Dendritic cell treated with granulocyte-macrophage colony-stimulating factor and Interleukin-4, amounts not matched to agents 40 ng/mL and 50 ng/mL, for 4 days (primary cell): ENCODE measurements around the gene ABL1.

Source experiments
- H3K27ac Mint-ChIP-seq: one replicate; pipeline ENCODE4 v1.8.0; 2022; ENCODE audit warnings: mild to moderate bottlenecking, mixed read lengths
- H3K27me3 Mint-ChIP-seq: one replicate; pipeline ENCODE4 v1.8.0; 2022; ENCODE audit warnings: mild to moderate bottlenecking, mixed read lengths
- H3K36me3 Mint-ChIP-seq: one replicate; pipeline ENCODE4 v1.8.0; 2022; ENCODE audit warnings: low read depth, mixed read lengths
- H3K4me1 Mint-ChIP-seq: one replicate; pipeline ENCODE4 v1.8.0; 2022; ENCODE audit warnings: low read depth, mixed read lengths
- H3K4me3 Mint-ChIP-seq: one replicate; pipeline ENCODE4 v1.8.0; 2022; ENCODE audit warnings: mild to moderate bottlenecking, moderate library complexity, mixed read lengths
- H3K9me3 Mint-ChIP-seq: one replicate; pipeline ENCODE4 v1.8.0; 2022; ENCODE audit warnings: mixed read lengths
- intact Hi-C: fragments of 100-400 bp; cut with micrococcal nuclease; formaldehyde crosslinking; loops from one replicate; pipeline ENCODE4 v1.15.0; 2022

ABL1 gene

DNA sequence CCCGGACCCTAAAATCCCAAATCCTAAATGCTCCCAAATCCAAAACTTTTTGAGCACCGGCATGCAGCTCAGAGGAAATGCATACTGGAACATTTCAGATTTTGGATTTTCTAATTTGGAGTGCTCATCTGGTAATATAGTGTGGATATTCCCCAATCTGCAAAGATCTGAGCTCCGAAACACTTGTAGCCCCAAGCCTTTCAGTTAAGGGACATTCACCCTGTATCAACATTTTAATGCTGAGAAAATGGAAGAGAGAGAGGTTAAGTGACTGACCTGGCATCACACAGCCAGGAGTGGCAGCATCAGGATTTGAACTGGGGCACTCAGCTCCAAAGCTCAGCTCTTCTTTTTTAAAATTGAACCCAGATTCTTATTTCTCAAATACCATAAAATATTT is 30.9 kb downstream of the ABL1 start:
- H3K4me3 Mint-ChIP-seq = no peak overlapping the region
- H3K27ac Mint-ChIP-seq = no peak overlapping the region
- no peaks in the 10 kb centered on the region for H3K27me3 Mint-ChIP-seq
- intact Hi-C loops = loop anchor here (1.0 to 2.0 kb wide), 2 partner anchors 132 to 181 kb away; no protein-coding TSS in a partner anchor
- H3K9me3 Mint-ChIP-seq = no peaks in the 10 kb centered on the region
- peaks cover 5% of the 10 kb centered on the region for H3K4me1 Mint-ChIP-seq
- H3K36me3 Mint-ChIP-seq = peaks cover 51% of the 10 kb centered on the region

DNA sequence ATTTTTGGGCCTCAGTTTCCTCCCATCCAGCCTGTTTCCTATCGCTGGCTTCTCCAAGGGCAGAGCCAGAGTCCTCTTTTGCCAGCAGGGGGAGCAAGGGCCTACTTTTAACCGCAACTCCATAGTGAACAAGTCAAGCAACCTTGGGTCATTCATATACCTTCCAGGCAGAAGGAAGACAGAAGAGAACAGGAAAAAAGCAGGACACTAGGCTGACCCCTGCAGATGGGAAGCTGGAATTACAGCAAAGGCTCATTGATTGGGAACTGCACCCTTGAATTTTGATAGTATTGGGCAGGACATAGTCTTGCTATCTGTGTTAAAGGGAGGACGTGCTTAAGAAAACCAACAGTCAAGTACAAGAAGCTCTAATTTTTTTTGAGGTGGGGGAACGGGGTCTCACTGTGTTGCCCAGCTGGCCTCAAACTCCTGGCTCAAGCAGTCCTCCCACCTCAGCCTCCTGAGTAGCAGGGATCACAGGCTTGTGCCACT is 31.5 kb downstream of the ABL1 start:
- H3K27ac Mint-ChIP-seq = no peak overlapping the region
- H3K4me3 Mint-ChIP-seq = no peak overlapping the region
- H3K36me3 Mint-ChIP-seq = peaks cover 56% of the 10 kb centered on the region
- no peaks in the 10 kb centered on the region for H3K27me3 Mint-ChIP-seq
- no peaks in the 10 kb centered on the region for H3K9me3 Mint-ChIP-seq
- intact Hi-C loops = loop anchor here (1.0 to 2.0 kb wide), 2 partner anchors 132 to 180 kb away; no protein-coding TSS in a partner anchor
- H3K4me1 Mint-ChIP-seq = peaks cover 5% of the 10 kb centered on the region

DNA sequence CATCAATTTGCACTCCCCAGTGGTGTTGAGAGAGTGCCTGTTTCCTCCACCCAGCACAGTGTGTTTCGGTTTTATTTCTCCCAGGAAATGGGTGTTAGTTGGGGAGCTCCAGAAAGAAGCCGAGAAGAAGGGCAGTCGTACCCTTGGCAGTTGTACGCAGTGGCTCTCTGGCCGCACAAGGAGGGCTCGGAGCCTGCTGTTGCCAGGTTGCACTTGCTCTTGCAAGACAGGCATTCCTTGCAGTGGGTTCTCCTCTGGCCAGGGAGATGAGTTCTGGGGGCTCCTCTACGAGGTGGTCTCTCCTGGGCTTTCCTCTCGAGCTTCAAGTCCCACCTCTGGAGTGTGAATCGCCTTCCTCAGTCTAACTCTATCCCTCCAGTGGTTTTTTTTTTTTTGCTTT is 32.5 kb downstream of the ABL1 start:
- H3K4me1 Mint-ChIP-seq = peaks cover 5% of the 10 kb centered on the region
- no peaks in the 10 kb centered on the region for H3K27me3 Mint-ChIP-seq
- intact Hi-C loops = loop anchor here (2.0 kb wide), 1 partner anchor 179 kb away; no protein-coding TSS in a partner anchor
- H3K9me3 Mint-ChIP-seq = no peaks in the 10 kb centered on the region
- peaks cover 60% of the 10 kb centered on the region for H3K36me3 Mint-ChIP-seq
- no peak overlapping the region for H3K27ac Mint-ChIP-seq
- H3K4me3 Mint-ChIP-seq = no peak overlapping the region

GRCh38 chr9:130868230-130868629 is 33.2 kb downstream of the ABL1 start:
- intact Hi-C loops = no loop called here
- Mint-ChIP-seq H3K4me1 (peaks cover 5% of the 10 kb centered on the region), H3K4me3 (no peak overlapping the region), H3K27ac (no peak overlapping the region), H3K27me3 (no peaks in the 10 kb centered on the region), H3K9me3 (no peaks in the 10 kb centered on the region), H3K36me3 (peaks cover 60% of the 10 kb centered on the region)

DNA sequence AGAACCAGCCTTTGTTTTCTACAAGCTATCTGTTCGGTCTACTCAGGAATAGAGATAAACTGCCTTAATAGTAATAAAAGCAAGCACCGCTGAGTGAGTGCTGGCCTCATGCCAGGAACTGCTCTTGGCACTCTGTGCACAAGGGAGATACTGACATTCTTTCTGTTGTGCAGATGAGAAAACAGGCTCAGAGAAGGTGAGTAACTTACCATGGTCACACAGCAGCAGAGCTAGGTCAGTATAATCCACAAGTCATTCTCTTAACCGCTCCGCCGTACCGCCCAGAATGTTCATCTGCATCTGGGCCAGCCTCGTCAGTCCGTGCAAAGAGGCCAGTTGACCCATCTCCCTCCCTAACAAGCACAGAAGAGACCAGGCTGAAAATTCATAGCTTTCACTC is 34.2 kb downstream of the ABL1 start:
- H3K4me3 Mint-ChIP-seq = no peak overlapping the region
- peaks cover 5% of the 10 kb centered on the region for H3K4me1 Mint-ChIP-seq
- no peak overlapping the region for H3K27ac Mint-ChIP-seq
- no peaks in the 10 kb centered on the region for H3K27me3 Mint-ChIP-seq
- H3K36me3 Mint-ChIP-seq = peaks cover 66% of the 10 kb centered on the region
- intact Hi-C loops = no loop called here
- H3K9me3 Mint-ChIP-seq = no peaks in the 10 kb centered on the region

- Mint-ChIP-seq H3K4me1 (peaks cover 5% of the 10 kb centered on the region), H3K27me3 (no peaks in the 10 kb centered on the region), H3K4me3 (no peak overlapping the region), H3K9me3 (no peaks in the 10 kb centered on the region), H3K27ac (no peak overlapping the region), H3K36me3 (peaks cover 67% of the 10 kb centered on the region)
- intact Hi-C loops = no loop called here
Observed at GRCh38 chr9:130870491-130871381, 35.7 kb downstream of the ABL1 start.

DNA sequence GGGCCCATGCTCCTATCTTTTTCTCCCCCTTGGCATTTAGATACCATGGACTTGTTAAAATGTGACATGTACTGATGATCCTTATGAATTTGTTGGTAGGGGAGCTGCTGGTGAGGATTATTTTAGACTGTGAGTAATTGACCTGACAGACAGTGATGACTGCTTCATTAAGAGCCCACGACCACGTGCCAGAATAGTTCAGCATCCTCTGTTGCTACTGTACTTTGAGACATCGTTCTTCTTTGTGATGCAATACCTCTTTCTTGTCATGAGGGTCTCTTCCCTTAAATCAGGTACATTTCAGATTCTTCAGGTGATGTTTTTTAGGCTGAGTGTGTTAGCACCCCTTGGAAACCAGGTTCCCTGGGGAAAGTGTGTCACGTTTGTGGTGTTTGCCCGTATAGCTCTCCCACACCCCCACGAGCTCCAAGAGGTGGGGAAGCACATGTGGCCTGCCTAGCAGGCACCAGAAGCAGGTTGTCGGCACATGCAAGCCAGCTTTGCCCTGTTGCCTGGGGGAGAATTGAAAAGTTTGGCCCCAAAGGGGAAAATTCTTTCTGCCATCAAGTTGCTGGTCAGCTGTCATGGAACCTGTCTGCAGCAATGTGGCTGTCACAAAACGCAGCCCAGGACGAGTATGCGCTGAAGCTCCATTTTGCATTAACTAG is 36.5 kb downstream of the ABL1 start:
- intact Hi-C loops = no loop called here
- Mint-ChIP-seq H3K27me3 (no peaks in the 10 kb centered on the region), H3K4me1 (no peaks in the 10 kb centered on the region), H3K27ac (no peak overlapping the region), H3K36me3 (peaks cover 72% of the 10 kb centered on the region), H3K9me3 (no peaks in the 10 kb centered on the region), H3K4me3 (no peak overlapping the region)

GRCh38 chr9:130872093-130872492 is 37.0 kb downstream of the ABL1 start:
- intact Hi-C loops = no loop called here
- no peak overlapping the region for H3K27ac Mint-ChIP-seq
- no peaks in the 10 kb centered on the region for H3K4me1 Mint-ChIP-seq
- H3K9me3 Mint-ChIP-seq = no peaks in the 10 kb centered on the region
- H3K4me3 Mint-ChIP-seq = no peak overlapping the region
- no peaks in the 10 kb centered on the region for H3K27me3 Mint-ChIP-seq
- H3K36me3 Mint-ChIP-seq = peaks cover 78% of the 10 kb centered on the region

- Mint-ChIP-seq H3K27me3 (no peaks in the 10 kb centered on the region), H3K36me3 (peaks cover 81% of the 10 kb centered on the region), H3K27ac (no peak overlapping the region), H3K4me1 (no peaks in the 10 kb centered on the region), H3K9me3 (no peaks in the 10 kb centered on the region), H3K4me3 (no peak overlapping the region)
- intact Hi-C loops = no loop called here
Observed at GRCh38 chr9:130872508-130872907, 37.5 kb downstream of the ABL1 start.

DNA sequence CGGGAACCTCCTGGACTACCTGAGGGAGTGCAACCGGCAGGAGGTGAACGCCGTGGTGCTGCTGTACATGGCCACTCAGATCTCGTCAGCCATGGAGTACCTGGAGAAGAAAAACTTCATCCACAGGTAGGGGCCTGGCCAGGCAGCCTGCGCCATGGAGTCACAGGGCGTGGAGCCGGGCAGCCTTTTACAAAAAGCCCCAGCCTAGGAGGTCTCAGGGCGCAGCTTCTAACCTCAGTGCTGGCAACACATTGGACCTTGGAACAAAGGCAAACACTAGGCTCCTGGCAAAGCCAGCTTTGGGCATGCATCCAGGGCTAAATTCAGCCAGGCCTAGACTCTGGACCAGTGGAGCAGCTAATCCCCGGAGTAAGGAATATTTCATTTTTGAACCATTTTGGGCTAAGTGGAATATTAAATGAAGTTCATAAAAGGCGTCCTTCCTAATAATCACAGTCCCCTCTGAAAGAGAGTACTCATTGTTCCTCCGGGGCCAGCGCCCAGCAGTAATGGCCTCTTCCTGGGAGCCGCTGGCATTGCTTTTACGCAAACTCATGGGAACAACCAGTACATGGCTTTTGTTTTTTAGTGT is 38.0 kb downstream of the ABL1 start:
- intact Hi-C loops = no loop called here
- Mint-ChIP-seq H3K9me3 (no peaks in the 10 kb centered on the region), H3K27me3 (no peaks in the 10 kb centered on the region), H3K27ac (no peak overlapping the region), H3K4me1 (no peaks in the 10 kb centered on the region), H3K36me3 (peaks cover 81% of the 10 kb centered on the region), H3K4me3 (no peak overlapping the region)

DNA sequence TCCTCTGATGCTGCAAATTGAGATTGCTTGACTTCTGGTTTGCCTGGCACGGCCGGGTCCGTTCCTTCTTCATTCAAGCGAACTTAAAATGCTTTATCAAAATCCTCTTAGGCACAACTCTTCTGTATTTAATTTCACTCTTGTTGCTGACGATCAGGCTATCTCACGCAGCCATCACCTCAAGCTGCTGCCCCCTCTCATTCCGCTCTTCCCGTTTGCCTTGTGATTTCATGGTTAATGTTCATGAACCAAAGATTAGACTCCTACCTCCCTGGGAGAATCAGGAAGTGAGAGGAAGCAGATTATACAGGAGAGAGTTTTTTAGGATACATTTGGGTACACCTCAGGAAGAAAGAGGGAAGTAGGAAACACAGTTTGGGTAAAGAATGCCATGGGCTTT is 38.9 kb downstream of the ABL1 start:
- intact Hi-C loops = no loop called here
- Mint-ChIP-seq H3K36me3 (peaks cover 84% of the 10 kb centered on the region), H3K27ac (no peak overlapping the region), H3K9me3 (no peaks in the 10 kb centered on the region), H3K4me1 (no peaks in the 10 kb centered on the region), H3K4me3 (no peak overlapping the region), H3K27me3 (no peaks in the 10 kb centered on the region)

- H3K9me3 Mint-ChIP-seq = no peaks in the 10 kb centered on the region
- H3K4me1 Mint-ChIP-seq = no peaks in the 10 kb centered on the region
- H3K27me3 Mint-ChIP-seq = no peaks in the 10 kb centered on the region
- no peak overlapping the region for H3K4me3 Mint-ChIP-seq
- H3K27ac Mint-ChIP-seq = no peak overlapping the region
- H3K36me3 Mint-ChIP-seq = peaks cover 87% of the 10 kb centered on the region
- intact Hi-C loops = no loop called here
Observed at GRCh38 chr9:130874783-130875182, 39.7 kb downstream of the ABL1 start.

- Mint-ChIP-seq H3K4me3 (no peak overlapping the region), H3K27me3 (no peaks in the 10 kb centered on the region), H3K9me3 (no peaks in the 10 kb centered on the region), H3K36me3 (peaks cover 96% of the 10 kb centered on the region), H3K4me1 (no peaks in the 10 kb centered on the region), H3K27ac (no peak overlapping the region)
- intact Hi-C loops = no loop called here
Observed at GRCh38 chr9:130877300-130877699, 42.2 kb downstream of the ABL1 start.

GRCh38 chr9:130878295-130878694 is 43.2 kb downstream of the ABL1 start:
- Mint-ChIP-seq H3K9me3 (no peaks in the 10 kb centered on the region), H3K4me1 (no peaks in the 10 kb centered on the region), H3K27ac (no peak overlapping the region), H3K27me3 (no peaks in the 10 kb centered on the region), H3K36me3 (peaks cover 96% of the 10 kb centered on the region), H3K4me3 (no peak overlapping the region)
- intact Hi-C loops = no loop called here
